Measurements from ENCODE around the gene OXSM. TPM values are rescaled to one million over a fixed set of nuclear protein-coding genes. Genes with fewer than 3 reads are reported as not detected.

OXSM gene
- total RNA-seq (2014; rRNA removed; shearing (Covaris generic)) = 2.2 and 4.6 TPM in 2 replicates
- polyA plus RNA-seq (2016; fragmentation: Nextera tagmentation; extraction: Ambion mirVana) = 1.3 and 3.1 TPM in 2 replicates
- long read RNA-seq, transcript OXSM-201 (3 exons, 1,519 nt) = major isoform, 5 of 6 reads
- long read RNA-seq, partial matches to known transcripts = 0 of 6 reads
- long read RNA-seq, other reads (novel, unspliced or antisense) = 1 of 6 reads

- Histone ChIP-seq H3K79me2 (replicated peaks; ENCODE audit: insufficient read depth) (no peaks in the 10 kb centered on the region), H4K20me1 (replicated peaks; ENCODE audit: insufficient read depth) (no peaks in the 10 kb centered on the region), H3K27me3 (ENCODE audit: insufficient read depth) (no peaks in the 10 kb centered on the region), H3F3A (replicated peaks; ENCODE audit: low read depth) (no peaks in the 10 kb centered on the region), H3K4me2 (peak within 1 kb of the TSS; percentile 84), H3K4me1 (ENCODE audit: insufficient read depth) (peaks cover 10% of the 10 kb centered on the region), H3K36me3 (ENCODE audit: insufficient read depth) (no peaks in the 10 kb centered on the region), H3K27ac (ENCODE audit: low read depth) (peak within 1 kb of the TSS; percentile 70), H3K4me3 (peak within 1 kb of the TSS; percentile 66), H2AFZ (peak within 1 kb of the TSS; percentile 75; the same call in 1 of the 2 replicates), H3K9me2 (ENCODE audit: insufficient read depth) (no peaks in the 10 kb centered on the region)
- peak; percentile 92 for ATAC-seq
- peaks cover 7% of the 10 kb centered on the region for H3K27me3 Mint-ChIP-seq (ENCODE audit: insufficient read depth, low read depth, poor library complexity)
- peak within 1 kb of the TSS; percentile 81 for H3K4me3 Mint-ChIP-seq
- no peaks in the 10 kb centered on the region for H3K36me3 Mint-ChIP-seq (ENCODE audit: low read depth)
- H3K27ac Mint-ChIP-seq = peak within 1 kb of the TSS; percentile 98
- peaks cover 32% of the 10 kb centered on the region for H3K4me1 Mint-ChIP-seq
- no peaks in the 10 kb centered on the region; the same call in 2 of the 3 replicates for H3K9me3 Mint-ChIP-seq
- TF ChIP-seq CREB1 (CRISPR knock-in tag; IDR thresholded peaks at IDR 0.05; ENCODE audit: low read depth) (peak; percentile 86), POLR2AphosphoS5 (IDR thresholded peaks at IDR 0.05; ENCODE audit: low read depth) (peak; percentile 25; the same call in 1 of the 2 replicates), EZH2phosphoT487 (IDR thresholded peaks at IDR 0.05; ENCODE audit: unreplicated experiment) (no peak)
- DNase-seq (ENCODE audit: low spot score) = peak; percentile 83
Observed at GRCh38 chr3:25789596-25790556, at the start of gene OXSM. Gene OXSM, plus strand, starts transcription at chr3:25790090. Its CDS starts 931 bp downstream, at chr3:25791021.

GRCh38 chr3:25744470-25744869, 45.4 kb upstream of the OXSM start:
- no peak overlapping the region for H3K4me3 Mint-ChIP-seq
- peaks cover 13% of the 10 kb centered on the region for H3K4me1 Mint-ChIP-seq
- peaks cover 12% of the 10 kb centered on the region for H3K36me3 Mint-ChIP-seq (ENCODE audit: low read depth)
- TF ChIP-seq CTCF (conservative IDR thresholded peaks at IDR 0.05; ENCODE audit: low read depth in 2 of 2) = no peak
- TF ChIP-seq ZNF114 (CRISPR knock-in tag; IDR thresholded peaks at IDR 0.05) = no peak
- TF ChIP-seq ZNF331 (CRISPR knock-in tag; IDR thresholded peaks at IDR 0.05; ENCODE audit: low read depth) = no peak
- TF ChIP-seq NANOG (IDR thresholded peaks at IDR 0.05; ENCODE audit: borderline replicate concordance) = no peak
- no peak for TF ChIP-seq CREB1 (CRISPR knock-in tag; IDR thresholded peaks at IDR 0.05; ENCODE audit: low read depth)
- no peak for TF ChIP-seq REST (IDR thresholded peaks at IDR 0.05; ENCODE audit: unreplicated experiment)
- TF ChIP-seq, protein P1, sequence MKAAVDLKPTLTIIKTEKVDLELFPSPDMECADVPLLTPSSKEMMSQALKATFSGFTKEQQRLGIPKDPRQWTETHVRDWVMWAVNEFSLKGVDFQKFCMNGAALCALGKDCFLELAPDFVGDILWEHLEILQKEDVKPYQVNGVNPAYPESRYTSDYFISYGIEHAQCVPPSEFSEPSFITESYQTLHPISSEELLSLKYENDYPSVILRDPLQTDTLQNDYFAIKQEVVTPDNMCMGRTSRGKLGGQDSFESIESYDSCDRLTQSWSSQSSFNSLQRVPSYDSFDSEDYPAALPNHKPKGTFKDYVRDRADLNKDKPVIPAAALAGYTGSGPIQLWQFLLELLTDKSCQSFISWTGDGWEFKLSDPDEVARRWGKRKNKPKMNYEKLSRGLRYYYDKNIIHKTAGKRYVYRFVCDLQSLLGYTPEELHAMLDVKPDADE (IDR thresholded peaks at IDR 0.05) = no peak
- TF ChIP-seq EZH2phosphoT487 (IDR thresholded peaks at IDR 0.05; ENCODE audit: unreplicated experiment) = no peak
- no peak for TF ChIP-seq STAT1 (IDR thresholded peaks at IDR 0.05; ENCODE audit: unreplicated experiment)

More at GRCh38 chr3:25744470-25744869, 45.4 kb upstream of the OXSM start:
- no peaks in the 10 kb centered on the region for H3F3A ChIP-seq (replicated peaks; ENCODE audit: low read depth)
- H4K20me1 ChIP-seq (replicated peaks; ENCODE audit: insufficient read depth) = no peaks in the 10 kb centered on the region
- no peak for DNase-seq (ENCODE audit: low spot score)
- no peak overlapping the region for H3K4me2 ChIP-seq
- Mint-ChIP-seq H3K9me3 (no peaks in the 10 kb centered on the region), H3K27me3 (ENCODE audit: insufficient read depth, low read depth, poor library complexity) (no peaks in the 10 kb centered on the region), H3K27ac (no peak overlapping the region)
- H3K4me3 ChIP-seq = no peak overlapping the region
- no peaks in the 10 kb centered on the region for H3K27me3 ChIP-seq (ENCODE audit: insufficient read depth)
- no peak for ATAC-seq
- no peaks in the 10 kb centered on the region for H3K79me2 ChIP-seq (replicated peaks; ENCODE audit: insufficient read depth)
- no peaks in the 10 kb centered on the region for H3K9me2 ChIP-seq (ENCODE audit: insufficient read depth)
- no peak overlapping the region for H2AFZ ChIP-seq
- H3K4me1 ChIP-seq (ENCODE audit: insufficient read depth) = peaks cover 13% of the 10 kb centered on the region
- H3K36me3 ChIP-seq (ENCODE audit: insufficient read depth) = no peaks in the 10 kb centered on the region
- no peak overlapping the region for H3K27ac ChIP-seq (ENCODE audit: low read depth)
